K562 (cell line): ENCODE measurements around the gene AMIGO3. TPM values are rescaled to one million over a fixed set of nuclear protein-coding genes. Genes with fewer than 3 reads are reported as not detected.
A peak's percentile ranks its signal among the peaks of the same experiment; 100 is the strongest.

ENCODE experiments used
- ARHGAP35 ChIP-seq: fragments of 450-650 bp; IDR thresholded peaks from 2 replicates; pipeline ENCODE4 v1.6.1; 2018; ENCODE audit not compliant: partially characterized antibody
- BCL6 ChIP-seq: fragments of 250-450 bp; sonication (Bioruptor Pico); IDR thresholded peaks from 2 replicates; pipeline ENCODE4 v1.4.0; 2020
- CCNT2 ChIP-seq: IDR thresholded peaks from 2 replicates; pipeline ENCODE4 v1.6.1; 2011; ENCODE audit warnings: borderline replicate concordance, low read depth, mild to moderate bottlenecking, moderate library complexity, mixed read lengths, low read length; ENCODE audit not compliant: insufficient read length; ENCODE audit errors: extremely low read depth
- CEBPG ChIP-seq, 3 experiments: fragments of 200-800 bp in 1 of 3; sonication (Bioruptor generic) in 1 of 3; sonication (generic) in 1 of 3; formaldehyde crosslinking in 1 of 3; IDR thresholded peaks in 2 of 3; conservative IDR thresholded peaks in 1 of 3; 2 replicates each; pipeline versions ENCODE4 v1.6.1 to v1.8.0; 2016 to 2022; ENCODE audit warnings: missing compliant biosample characterization in 2 of 3, missing genetic modification characterization in 2 of 3, mild to moderate bottlenecking in 1 of 3, missing genetic modification reagents in 1 of 3
- CHD1 ChIP-seq: fragments of 200-600 bp; sonication (generic); IDR thresholded peaks from one replicate; pipeline ENCODE4 v1.6.1; 2012; ENCODE audit warnings: mild to moderate bottlenecking, moderate library complexity, low read length, inconsistent platforms
- EZH2 ChIP-seq: IDR thresholded peaks from 2 replicates; pipeline ENCODE4 v1.6.1; 2012; ENCODE audit warnings: low read depth, mild to moderate bottlenecking, inconsistent platforms, low read length, borderline replicate concordance
- HDAC2 ChIP-seq: fragments of 450-650 bp; IDR thresholded peaks from 2 replicates; pipeline ENCODE4 v1.6.1; 2016; ENCODE audit warnings: mild to moderate bottlenecking
- KDM4B ChIP-seq, 2 experiments: fragments of 450-650 bp in 1 of 2; sonication (generic) in 1 of 2; IDR thresholded peaks; 2 replicates each; pipeline ENCODE4 v1.6.1; 2016 to 2017; ENCODE audit warnings: borderline replicate concordance in 2 of 2, antibody characterized with exemption in 1 of 2, low read depth in 1 of 2, mild to moderate bottlenecking in 1 of 2
- NR2C2 ChIP-seq, 2 experiments: fragments of 200-800 bp in 1 of 2; sonication (Bioruptor generic) in 1 of 2; sonication (generic) in 1 of 2; formaldehyde crosslinking in 1 of 2; IDR thresholded peaks; 2 replicates each; pipeline versions ENCODE4 v1.6.1 to v1.8.0; 2016 to 2022; ENCODE audit warnings: mild to moderate bottlenecking in 1 of 2, missing compliant biosample characterization in 1 of 2, missing genetic modification characterization in 1 of 2, missing genetic modification reagents in 1 of 2
- NRF1 ChIP-seq, 2 experiments: fragments of 450-650 bp; IDR thresholded peaks in 1 of 2; conservative IDR thresholded peaks in 1 of 2; 2 replicates each; pipeline ENCODE4 v1.6.1; 2014; ENCODE audit warnings: mild to moderate bottlenecking in 2 of 2
- RBBP5 ChIP-seq: fragments of 200-600 bp; sonication (generic); IDR thresholded peaks from 2 replicates; pipeline ENCODE4 v1.6.1; 2012; ENCODE audit warnings: borderline replicate concordance, mild to moderate bottlenecking, low read length, control low read depth, inconsistent platforms; ENCODE audit not compliant: insufficient read depth, poor library complexity, severe bottlenecking
- RBFOX2 ChIP-seq: fragments of 200-400 bp; formaldehyde crosslinking; IDR thresholded peaks from 2 replicates; pipeline ENCODE4 v1.6.1; 2017; ENCODE audit warnings: low read depth, mild to moderate bottlenecking, low read length, moderate library complexity
- RCOR1 ChIP-seq, 2 experiments: IDR thresholded peaks; 2 replicates each; pipeline ENCODE4 v1.6.1; 2012; ENCODE audit warnings: low read depth in 2 of 2, low read length in 2 of 2, borderline replicate concordance in 1 of 2, improper control_type of control experiment in 1 of 2
- SRF ChIP-seq, 2 experiments: fragments of 250-450, 450-650 bp in 1 of 2; sonication (Bioruptor Pico) in 1 of 2; sonication (generic) in 1 of 2; formaldehyde crosslinking; IDR thresholded peaks; 2 replicates each; pipeline versions ENCODE4 v1.5.0 to v1.5.1; 2020 to 2022; ENCODE audit warnings: mild to moderate bottlenecking in 1 of 2, missing genetic modification reagents in 1 of 2
- SUPT5H ChIP-seq: fragments of 450-650 bp; IDR thresholded peaks from 2 replicates; pipeline ENCODE4 v1.6.1; 2016
- TCFL5 ChIP-seq: fragments of 250-450 bp; sonication (Bioruptor Pico); conservative IDR thresholded peaks from 2 replicates; pipeline ENCODE4 v1.6.1; 2021; ENCODE audit warnings: mild to moderate bottlenecking, moderate library complexity, matching md5 sums
- TSHZ1 ChIP-seq: fragments of 250-450 bp; sonication (Bioruptor Pico); IDR thresholded peaks from 2 replicates; pipeline ENCODE4 v1.4.0; 2020; ENCODE audit warnings: mild to moderate bottlenecking, moderate library complexity
- ZBTB2 ChIP-seq: fragments of 450-650 bp; IDR thresholded peaks from 2 replicates; pipeline ENCODE4 v1.6.1; 2016; ENCODE audit warnings: antibody characterized with exemption
- polyA plus RNA-seq, 8 experiments: library from polyadenylated mRNA; depleted of rRNA in 4 of 8; stranded (reverse) in 5 of 8; unstranded in 3 of 8; fragments of >200 nt; fragmentation: Nextera tagmentation in 2 of 8; fragmentation: Illumina TruSeq in 1 of 8; extraction: Ambion mirVana in 2 of 8; extraction: Trizol in 1 of 8; gene quantifications; 2 replicates each; pipeline versions ENCODE4 v1.2.1 to v1.2.3, GENCODE V29; 2011 to 2014; ENCODE audit warnings: inconsistent platforms in 1 of 8, missing spikeins in 1 of 8
- total RNA-seq, 7 experiments: library from RNA; depleted of rRNA in 6 of 7; stranded (reverse); fragments of >200 nt in 6 of 7; fragmentation: Illumina TruSeq in 2 of 7; extraction: Trizol in 2 of 7; gene quantifications; 2 replicates each; pipeline versions ENCODE4 v1.2.1 to v1.2.3, GENCODE V29; 2011 to 2021; ENCODE audit warnings: low replicate concordance in 1 of 7

Gene AMIGO3
- total and polyA plus RNA-seq, 9 of the 15 experiments (the other 6 are each of a cell fraction or from before 2014, with no cell fraction given), result 0.13 to 2.8 (median 0.44) TPM; not detected in 4

- TF ChIP-seq TSHZ1 (0 out of 2 replicates have a peak, but pooled peaks have one; percentile 14), ZBTB2 (peak; percentile 87), NR2C2 (CRISPR knock-in tag; IDR thresholded peaks at IDR 0.05) (no peak), NR2C2 (tag; IDR thresholded peaks at IDR 0.05) (peak; percentile 69), SUPT5H (peak; percentile 76), HDAC2 (0 out of 2 replicates have a peak, but pooled peaks have one; percentile 33), RCOR1 (IDR thresholded peaks at IDR 0.05; ENCODE audit: borderline replicate concordance in 1 of 2, low read depth in 2 of 2, low read length in 2 of 2) (peak in 1 of 2 experiments; percentile 33; a peak in 1 of 4 replicates), NRF1 (conservative IDR thresholded peaks at IDR 0.05 in 1 of 2, IDR thresholded peaks at IDR 0.05 in 1 of 2) (peak; percentile 95 to 96), CCNT2 (peak; percentile 51), CEBPG (CRISPR knock-in tag; IDR thresholded peaks at IDR 0.05) (no peak), CEBPG (tag; conservative IDR thresholded peaks at IDR 0.05 in 1 of 2, IDR thresholded peaks at IDR 0.05 in 1 of 2) (no peak), SRF (CRISPR knock-in tag; IDR thresholded peaks at IDR 0.05) (0 out of 4 replicates have a peak, but pooled peaks of 1 of the 2 experiments have one; percentile 26), RBBP5 (peak; percentile 85), RBFOX2 (peak; percentile 83), ARHGAP35 (no peak), BCL6 (CRISPR knock-in tag) (no peak), KDM4B (IDR thresholded peaks at IDR 0.05; ENCODE audit: borderline replicate concordance in 2 of 2, low read depth in 1 of 2) (peak in 1 of 2 experiments; percentile 15; a peak in 1 of 4 replicates), TCFL5 (CRISPR knock-in tag) (no peak), EZH2 (no peak), CHD1 (peak; percentile 80)
Observed at GRCh38 chr3:49689046-49689907, 30.2 kb downstream of the AMIGO3 start, which contains the start of the genes MST1 and RNF123 (continued).
